NCI-H2196 (cell line): ENCODE results near the gene ANK3.

ENCODE experiments used
- DNase-seq: peaks from one replicate; lab custom pipeline; 2025; ENCODE audit not compliant: unreplicated experiment; lab: John Stamatoyannopoulos, UW

ANK3 gene

GRCh38 chr10:60348982-60349381, 40.7 kb downstream of the ANK3 start:
- no peak for DNase-seq

GRCh38 chr10:60347270-60347669, 42.4 kb downstream of the ANK3 start:
- DNase-seq: no peak

DNA sequence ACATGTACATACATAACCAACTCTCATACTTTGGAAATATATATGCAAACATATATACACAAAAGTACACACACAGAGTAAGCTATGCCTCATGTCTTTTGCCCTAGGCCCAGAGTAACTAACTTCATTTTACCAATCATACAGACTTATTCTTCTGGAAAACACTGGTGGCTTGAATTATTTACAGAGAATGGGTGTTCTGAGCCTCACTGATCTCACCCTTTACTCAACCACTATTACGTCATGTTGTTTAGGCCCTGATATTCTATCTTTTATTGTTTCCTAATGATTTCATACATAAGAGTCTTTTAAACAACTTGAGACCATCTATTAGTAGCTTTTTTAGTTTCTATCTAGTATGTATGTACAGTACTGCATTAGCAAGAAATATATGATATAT, 43.0 kb downstream of the ANK3 start:
- no peak for DNase-seq

DNA sequence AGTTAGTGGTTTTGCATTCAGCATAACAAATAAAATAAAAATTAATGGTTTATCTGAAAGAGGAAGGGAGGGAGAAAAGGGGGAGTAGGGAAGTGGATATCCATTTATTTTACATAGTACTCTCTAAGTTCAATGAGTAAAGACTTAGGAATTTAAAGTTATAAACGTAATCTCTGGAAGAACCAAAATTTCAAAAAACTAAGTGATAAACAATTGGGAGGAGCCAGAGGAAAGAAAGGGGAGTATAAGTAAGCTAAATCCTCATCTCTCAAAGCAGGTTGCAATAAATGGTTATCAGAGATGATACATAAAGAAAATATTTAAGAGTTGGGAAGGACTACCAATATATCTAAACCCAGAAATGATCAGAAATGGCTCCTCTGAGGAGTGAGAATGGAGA, 46.4 kb downstream of the ANK3 start:
- no peak for DNase-seq

GRCh38 chr10:60341969-60342368, 47.7 kb downstream of the ANK3 start:
- no peak for DNase-seq

GRCh38 chr10:60340973-60341372, 48.7 kb downstream of the ANK3 start:
- DNase-seq: no peak

DNA sequence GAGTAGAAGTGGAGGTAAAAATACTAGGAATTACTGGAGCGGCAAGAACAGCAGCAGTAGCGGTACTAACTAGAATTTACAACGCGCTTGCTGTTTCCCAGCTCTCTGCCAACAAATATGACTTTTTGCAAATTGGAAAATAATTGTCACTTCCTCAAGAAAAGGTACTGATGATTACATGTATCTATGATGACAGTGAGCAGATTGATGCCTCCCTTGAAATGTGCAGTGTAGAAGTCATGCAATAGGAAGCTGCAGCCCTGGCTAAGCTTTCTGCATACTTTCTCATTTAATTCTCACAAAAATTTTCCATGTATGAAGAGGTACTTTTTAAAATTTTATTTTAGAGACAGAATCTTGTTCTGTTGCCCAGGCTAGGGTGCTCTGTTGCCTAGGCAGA, 49.9 kb downstream of the ANK3 start:
- DNase-seq: no peak

GRCh38 chr10:60338786-60339185, 50.9 kb downstream of the ANK3 start:
- no peak for DNase-seq

- DNase-seq: no peak
Measured at GRCh38 chr10:60338002-60338564, 51.6 kb downstream of the ANK3 start.

DNA sequence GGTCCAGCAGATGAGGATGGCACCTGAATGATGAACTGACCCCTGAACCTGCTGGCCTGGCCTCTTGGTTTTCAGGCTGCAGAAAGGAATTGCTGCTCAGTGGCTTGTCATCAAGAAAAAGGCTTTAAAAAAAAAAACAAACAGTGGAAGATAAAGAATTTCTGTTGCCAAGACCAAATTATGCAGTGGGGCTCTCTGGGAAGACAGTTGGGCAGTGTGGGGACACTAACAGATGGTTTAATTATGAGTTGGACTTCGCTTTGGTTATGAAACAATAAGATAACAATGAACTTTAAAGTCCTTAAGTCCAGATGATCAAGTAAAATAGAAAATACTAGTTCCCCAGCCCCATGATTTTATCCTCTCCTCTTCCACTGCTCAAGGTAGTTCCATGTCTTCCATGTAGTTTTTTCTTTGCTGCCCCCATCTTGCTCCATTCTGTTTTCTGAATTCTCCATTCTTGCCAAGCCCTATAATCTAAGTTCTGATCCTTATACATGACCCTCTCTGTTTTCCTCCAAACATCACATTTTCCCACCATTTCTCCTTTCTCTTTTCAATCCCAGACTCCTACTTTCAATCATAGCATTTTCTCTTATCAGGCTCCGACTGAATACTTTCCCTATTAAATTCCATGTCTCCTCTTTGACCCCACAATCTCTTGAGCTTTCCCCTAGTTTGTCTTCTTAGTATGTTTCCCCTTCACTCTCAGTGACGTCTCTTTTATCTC, 52.6 kb downstream of the ANK3 start:
- DNase-seq: no peak

- no peak for DNase-seq
Measured at GRCh38 chr10:60335708-60336107, 54.0 kb downstream of the ANK3 start.

- DNase-seq: no peak
Measured at GRCh38 chr10:60334991-60335390, 54.7 kb downstream of the ANK3 start.

- no peak for DNase-seq
Measured at GRCh38 chr10:60332371-60332770, 57.3 kb downstream of the ANK3 start.

- DNase-seq: no peak
Measured at GRCh38 chr10:60331886-60332285, 57.8 kb downstream of the ANK3 start.

DNA sequence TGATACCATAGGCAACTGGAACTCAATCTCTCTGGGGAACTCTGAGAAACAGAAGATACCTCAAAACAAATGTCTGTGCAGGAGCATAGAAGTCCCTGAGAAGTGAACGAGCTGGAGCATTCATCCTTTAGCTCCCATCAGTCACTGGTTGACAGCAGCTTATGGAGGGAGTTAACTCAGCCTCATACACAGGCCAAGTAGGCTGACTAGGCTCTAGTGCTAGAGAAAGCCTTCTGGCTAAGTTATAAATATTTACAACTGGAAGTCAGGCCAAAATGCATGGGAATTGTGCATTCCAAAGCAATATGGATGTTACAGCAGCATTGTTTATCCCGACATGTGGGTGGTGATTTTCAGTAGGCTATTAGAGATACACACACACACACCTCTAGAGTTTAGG, 66.5 kb downstream of the ANK3 start:
- DNase-seq: no peak

GRCh38 chr10:60320666-60321065, 69.0 kb downstream of the ANK3 start:
- no peak for DNase-seq

DNA sequence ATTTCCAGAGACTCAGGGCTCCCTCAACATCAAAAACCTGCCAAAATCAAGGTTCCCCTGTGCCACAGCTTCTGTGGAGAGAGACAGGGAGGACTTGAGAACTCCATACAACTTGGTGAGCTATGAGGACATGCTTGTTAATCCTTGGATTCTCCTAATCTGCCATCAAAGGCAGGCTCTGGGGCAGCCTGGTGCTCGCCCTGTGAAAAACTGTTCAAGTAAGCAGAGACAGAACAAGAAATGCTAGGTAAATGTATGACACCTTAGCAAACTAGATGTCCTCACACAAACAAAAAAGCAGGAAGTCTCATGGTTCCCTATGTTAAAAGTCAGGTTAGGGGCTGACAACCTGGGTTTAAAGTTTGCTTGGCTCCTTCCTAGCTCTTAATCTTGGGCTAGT, 73.6 kb downstream of the ANK3 start:
- no peak for DNase-seq

DNA sequence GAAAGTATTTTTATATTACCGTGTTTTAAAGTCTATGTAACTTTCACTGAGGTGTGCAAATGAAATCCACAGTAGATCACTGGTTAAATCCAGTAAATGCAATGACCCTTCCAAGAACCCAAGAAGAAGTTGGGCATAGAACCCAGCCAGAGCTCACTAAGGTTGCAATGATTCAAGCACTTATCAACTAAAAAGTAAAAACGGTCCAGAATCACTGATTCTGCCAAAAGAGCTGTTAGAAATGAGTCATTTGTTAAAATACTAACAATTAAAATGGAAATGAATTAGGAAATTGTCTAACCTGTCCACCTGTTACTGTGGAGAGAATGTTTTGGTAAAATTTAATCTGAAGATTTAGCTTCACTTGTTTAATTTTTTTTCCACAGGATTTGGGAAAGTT, 74.4 kb downstream of the ANK3 start:
- DNase-seq: no peak

DNA sequence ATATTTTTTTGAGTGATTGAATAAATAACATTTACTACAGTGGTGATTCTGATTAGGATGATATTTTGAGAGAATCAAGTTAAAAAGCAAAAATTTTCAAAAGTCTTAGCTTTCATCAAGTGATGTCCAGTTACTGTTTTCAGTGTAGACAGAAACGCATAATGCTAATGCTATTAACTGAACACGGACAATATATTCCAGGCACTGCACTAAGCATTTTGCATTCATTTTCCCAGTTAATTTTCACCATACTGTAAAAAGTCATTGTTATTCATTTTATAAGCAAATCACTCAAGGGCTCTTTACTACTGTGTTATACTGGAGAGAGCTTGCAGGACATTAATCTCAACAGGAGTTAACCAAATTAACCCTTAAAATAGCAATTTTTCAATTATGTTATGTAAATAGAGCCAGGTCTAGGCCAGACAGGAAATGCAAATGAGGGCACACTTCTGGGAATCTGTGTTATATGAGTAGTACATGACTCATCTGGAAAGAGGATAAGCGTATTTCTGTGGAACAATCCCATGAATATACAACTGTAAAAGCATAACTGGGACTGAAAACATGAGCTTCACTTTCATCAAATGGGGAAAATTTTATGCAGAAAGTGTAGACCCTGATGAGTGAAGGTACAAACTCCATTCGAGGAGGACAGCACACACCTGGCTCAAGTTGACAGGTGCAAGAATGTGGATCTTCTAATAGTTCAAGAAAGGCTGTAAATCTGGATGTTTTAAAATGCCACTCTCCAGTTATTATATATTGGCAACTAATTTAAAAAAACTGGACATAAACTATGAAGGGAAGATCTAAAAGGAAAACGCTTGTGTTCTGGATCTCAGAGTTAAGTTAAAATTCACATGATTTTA, 75.4 kb downstream of the ANK3 start:
- DNase-seq: no peak

DNA sequence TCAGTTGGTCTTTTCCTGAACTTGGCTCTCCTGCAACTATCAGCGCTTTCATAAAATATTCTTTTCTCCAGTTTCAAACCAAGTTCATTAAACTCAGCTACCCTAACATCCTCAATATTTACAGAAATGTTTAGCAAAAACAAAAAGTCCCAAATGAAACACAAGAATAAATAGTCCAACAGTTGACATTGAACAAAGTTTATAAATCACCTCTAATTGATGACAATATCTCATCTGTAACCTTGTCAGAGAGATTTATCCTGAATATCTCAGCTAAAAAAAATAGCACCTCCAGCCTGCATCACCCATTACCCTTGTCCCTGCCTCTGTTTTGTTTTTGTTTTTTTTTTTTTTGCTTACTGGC, 76.1 kb downstream of the ANK3 start:
- no peak for DNase-seq

GRCh38 chr10:60312818-60313588, 76.7 kb downstream of the ANK3 start:
- DNase-seq: no peak
